Breast epithelium (tissue), 4 donors: Measurements from ENCODE around the gene UGT1A7. TPM values are rescaled to one million over a fixed set of nuclear protein-coding genes. Genes with fewer than 3 reads are reported as not detected.
"Not testable (repeated sequence)": the region's sequence is repeated elsewhere in the genome, so short reads cannot be mapped to it uniquely, and the experiment has no call there.

ENCODE experiments used
- DNase-seq, 2 donors: peaks; one replicate each; pipeline ENCODE4 v3.0.0-alpha.2; 2019; ENCODE audit warnings: low spot score in 2 of 2
- H3K27ac ChIP-seq, 2 donors: fragments of 200-600 bp; sonication (generic) in 1 of 2; one replicate each; pipeline ENCODE4 v1.5.1; 2016 to 2019; ENCODE audit warnings: mild to moderate bottlenecking in 1 of 2
- H3K27me3 ChIP-seq, 2 donors: fragments of 200-600 bp; sonication (generic) in 1 of 2; one replicate each; pipeline versions ENCODE4 v1.5.1 to v1.6.0; 2017 to 2019; ENCODE audit warnings: control low read depth in 1 of 2, mild to moderate bottlenecking in 1 of 2
- H3K36me3 ChIP-seq: fragments of 200-600 bp; one replicate; pipeline ENCODE4 v1.5.1; 2019
- H3K4me1 ChIP-seq, 2 donors: fragments of 200-600 bp; sonication (generic); one replicate each; pipeline ENCODE4 v1.5.1; 2016 to 2019; ENCODE audit warnings: control low read depth in 1 of 2
- H3K4me3 ChIP-seq, 3 donors: fragments of 200-600 bp; sonication (generic); 1 replicate in 2 of 3; 2 replicates in 1 of 3; pipeline ENCODE4 v1.5.1; 2016 to 2019; ENCODE audit warnings: mild to moderate bottlenecking in 3 of 3, moderate library complexity in 2 of 3
- H3K9me3 ChIP-seq, 2 donors: fragments of 200-600 bp; sonication (generic) in 1 of 2; one replicate each; pipeline ENCODE4 v1.5.1; 2016 to 2019; ENCODE audit warnings: control low read depth in 1 of 2
- CTCF ChIP-seq, 3 donors: fragments of 450-650 bp; IDR thresholded peaks; one replicate each; pipeline ENCODE4 v1.5.1; 2016 to 2017; ENCODE audit warnings: antibody characterized with exemption in 3 of 3, mild to moderate bottlenecking in 3 of 3, moderate library complexity in 3 of 3
- POLR2A ChIP-seq: fragments of 450-650 bp; IDR thresholded peaks from one replicate; pipeline ENCODE4 v1.6.1; 2016; ENCODE audit warnings: antibody characterized with exemption, mild to moderate bottlenecking, moderate library complexity
- POLR2AphosphoS5 ChIP-seq, 3 donors: sonication (generic); formaldehyde crosslinking; IDR thresholded peaks; one replicate each; pipeline ENCODE4 v1.6.1; 2017; ENCODE audit warnings: antibody characterized with exemption in 3 of 3
- intact Hi-C: fragments of 100-400 bp; cut with DNase I; formaldehyde crosslinking; loops from one replicate; pipeline ENCODE4 v1.15.1; 2023; ENCODE audit warnings: low total_unique reads
- total RNA-seq, 3 donors: library from RNA; depleted of rRNA; stranded (reverse); fragments of >200 nt; gene quantifications; one replicate each; pipeline ENCODE4 v1.1.0, GENCODE V29; 2016

Gene UGT1A7
- total RNA-seq, 3 donors from 2014 or later, result not detected

GRCh38 chr2:233728723-233729301 is 47.1 kb downstream of the UGT1A7 start, which contains the start of gene UGT1A3:
Gene UGT1A3 (plus strand): TSS chr2:233729042. CDS start chr2:233729127, 85 bp downstream.
- Histone ChIP-seq H3K4me3 (no peak within 1 kb of the TSS), H3K27me3 (peaks cover 0 to 5% of the 10 kb centered on the region in 2 donors), H3K27ac (no peak within 1 kb of the TSS), H3K36me3 (no peaks in the 10 kb centered on the region), H3K9me3 (no peaks in the 10 kb centered on the region), H3K4me1 (no peaks in the 10 kb centered on the region)
- intact Hi-C loops, result no loop called here
- TF ChIP-seq POLR2A (no peak), POLR2AphosphoS5 (IDR thresholded peaks at IDR 0.05) (no peak), CTCF (IDR thresholded peaks at IDR 0.05) (no peak)
- DNase-seq, result no peak

- H3K27me3 ChIP-seq, H3K27ac ChIP-seq, H3K4me1 ChIP-seq, intact Hi-C loops, H3K4me3 ChIP-seq, H3K36me3 ChIP-seq, DNase-seq, H3K9me3 ChIP-seq: not testable (repeated sequence)
Measured at GRCh38 chr2:233736868-233737653, 55.4 kb downstream of the UGT1A7 start.

- H3K36me3 ChIP-seq, result no peaks in the 10 kb centered on the region
- no peak for DNase-seq
- H3K9me3 ChIP-seq, result no peaks in the 10 kb centered on the region
- intact Hi-C loops, result loop anchor here (5.0 kb wide), 1 partner anchor 146 kb away; no protein-coding TSS in a partner anchor
- H3K27me3 ChIP-seq, result no peaks in the 10 kb centered on the region
- no peak overlapping the region for H3K4me3 ChIP-seq
- no peak overlapping the region for H3K27ac ChIP-seq
- TF ChIP-seq POLR2A (no peak), CTCF (IDR thresholded peaks at IDR 0.05) (no peak), POLR2AphosphoS5 (IDR thresholded peaks at IDR 0.05) (no peak)
- H3K4me1 ChIP-seq, result no peaks in the 10 kb centered on the region
Measured at GRCh38 chr2:233740870-233741269, 59.2 kb downstream of the UGT1A7 start.

- Histone ChIP-seq H3K4me1 (no peaks in the 10 kb centered on the region), H3K36me3 (no peaks in the 10 kb centered on the region), H3K9me3 (no peaks in the 10 kb centered on the region), H3K4me3 (no peak overlapping the region), H3K27me3 (no peaks in the 10 kb centered on the region), H3K27ac (no peak overlapping the region)
- intact Hi-C loops, result loop anchor here (5.0 kb wide), 1 partner anchor 144 kb away; no protein-coding TSS in a partner anchor
- DNase-seq, result no peak
- TF ChIP-seq POLR2A (no peak), CTCF (IDR thresholded peaks at IDR 0.05) (no peak), POLR2AphosphoS5 (IDR thresholded peaks at IDR 0.05) (no peak)
Measured at GRCh38 chr2:233743464-233744259, 62.0 kb downstream of the UGT1A7 start.

GRCh38 chr2:233745073-233745755 is 63.5 kb downstream of the UGT1A7 start:
- Histone ChIP-seq H3K36me3 (no peaks in the 10 kb centered on the region), H3K27ac (no peak overlapping the region), H3K4me1 (no peaks in the 10 kb centered on the region), H3K4me3 (no peak overlapping the region), H3K27me3 (no peaks in the 10 kb centered on the region), H3K9me3 (peaks cover 0 to 2% of the 10 kb centered on the region in 2 donors)
- intact Hi-C loops, result no loop called here
- no peak for DNase-seq
- TF ChIP-seq POLR2AphosphoS5 (IDR thresholded peaks at IDR 0.05), result no peak
- no peak for TF ChIP-seq CTCF (IDR thresholded peaks at IDR 0.05)
- no peak for TF ChIP-seq POLR2A

- H3K27ac ChIP-seq, H3K36me3 ChIP-seq, DNase-seq, H3K27me3 ChIP-seq, H3K9me3 ChIP-seq, H3K4me3 ChIP-seq, H3K4me1 ChIP-seq, intact Hi-C loops: not testable (repeated sequence)
Measured at GRCh38 chr2:233745838-233746237, 64.1 kb downstream of the UGT1A7 start.
